Panc1 (cell line): ENCODE results near the gene SYT14.
"Not testable (repeated sequence)": the region's sequence is repeated elsewhere in the genome, so short reads cannot be mapped to it uniquely, and the experiment has no call there.

Experiments
- CTCF ChIP-seq: fragments of 450-650 bp; IDR thresholded peaks from 2 replicates; pipeline ENCODE4 v1.5.1; 2017; ENCODE audit warnings: mild to moderate bottlenecking
- POLR2AphosphoS5 ChIP-seq: IDR thresholded peaks from 2 replicates; pipeline ENCODE4 v1.6.1; 2012; ENCODE audit warnings: mild to moderate bottlenecking, low read depth, low read length, moderate library complexity
- SIN3A ChIP-seq: IDR thresholded peaks from 2 replicates; pipeline ENCODE4 v1.6.1; 2012; ENCODE audit warnings: low read depth, mild to moderate bottlenecking, low read length, moderate library complexity, borderline replicate concordance; ENCODE audit not compliant: insufficient read depth
- TCF7L2 ChIP-seq: IDR thresholded peaks from 2 replicates; pipeline ENCODE4 v1.6.1; 2011; ENCODE audit warnings: mild to moderate bottlenecking, low read depth, low read length, inconsistent platforms
- TF ChIP-seq, protein P1 (sequence below), 2 experiments: IDR thresholded peaks; 2 replicates each; pipeline ENCODE4 v1.6.1; 2011 to 2012; ENCODE audit warnings: low read depth in 2 of 2, control low read depth in 1 of 2, low read length in 1 of 2, mild to moderate bottlenecking in 1 of 2, moderate library complexity in 1 of 2; ENCODE audit not compliant: insufficient read depth in 1 of 2

GRCh38 chr1:209898271-209898670 lies 39.7 kb upstream of the SYT14 start:
- TF ChIP-seq POLR2AphosphoS5, CTCF, TCF7L2, SIN3A: not testable (repeated sequence)
- TF ChIP-seq, protein P1, sequence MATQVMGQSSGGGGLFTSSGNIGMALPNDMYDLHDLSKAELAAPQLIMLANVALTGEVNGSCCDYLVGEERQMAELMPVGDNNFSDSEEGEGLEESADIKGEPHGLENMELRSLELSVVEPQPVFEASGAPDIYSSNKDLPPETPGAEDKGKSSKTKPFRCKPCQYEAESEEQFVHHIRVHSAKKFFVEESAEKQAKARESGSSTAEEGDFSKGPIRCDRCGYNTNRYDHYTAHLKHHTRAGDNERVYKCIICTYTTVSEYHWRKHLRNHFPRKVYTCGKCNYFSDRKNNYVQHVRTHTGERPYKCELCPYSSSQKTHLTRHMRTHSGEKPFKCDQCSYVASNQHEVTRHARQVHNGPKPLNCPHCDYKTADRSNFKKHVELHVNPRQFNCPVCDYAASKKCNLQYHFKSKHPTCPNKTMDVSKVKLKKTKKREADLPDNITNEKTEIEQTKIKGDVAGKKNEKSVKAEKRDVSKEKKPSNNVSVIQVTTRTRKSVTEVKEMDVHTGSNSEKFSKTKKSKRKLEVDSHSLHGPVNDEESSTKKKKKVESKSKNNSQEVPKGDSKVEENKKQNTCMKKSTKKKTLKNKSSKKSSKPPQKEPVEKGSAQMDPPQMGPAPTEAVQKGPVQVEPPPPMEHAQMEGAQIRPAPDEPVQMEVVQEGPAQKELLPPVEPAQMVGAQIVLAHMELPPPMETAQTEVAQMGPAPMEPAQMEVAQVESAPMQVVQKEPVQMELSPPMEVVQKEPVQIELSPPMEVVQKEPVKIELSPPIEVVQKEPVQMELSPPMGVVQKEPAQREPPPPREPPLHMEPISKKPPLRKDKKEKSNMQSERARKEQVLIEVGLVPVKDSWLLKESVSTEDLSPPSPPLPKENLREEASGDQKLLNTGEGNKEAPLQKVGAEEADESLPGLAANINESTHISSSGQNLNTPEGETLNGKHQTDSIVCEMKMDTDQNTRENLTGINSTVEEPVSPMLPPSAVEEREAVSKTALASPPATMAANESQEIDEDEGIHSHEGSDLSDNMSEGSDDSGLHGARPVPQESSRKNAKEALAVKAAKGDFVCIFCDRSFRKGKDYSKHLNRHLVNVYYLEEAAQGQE (IDR thresholded peaks at IDR 0.05; ENCODE audit: insufficient read depth in 1 of 2, low read depth in 2 of 2, low read length in 1 of 2), result not testable (repeated sequence)
